ENCODE data around the gene ZDHHC13.

Gene ZDHHC13

GRCh38 chr11:19173004-19173689 lies 56.2 kb downstream of the ZDHHC13 start:
- DNase-seq: no peak

- no peak for DNase-seq
Measured at GRCh38 chr11:19173964-19174638, 57.1 kb downstream of the ZDHHC13 start.

GRCh38 chr11:19176629-19177186 lies 59.7 kb downstream of the ZDHHC13 start:
- no peak for DNase-seq

- no peak for DNase-seq
Measured at GRCh38 chr11:19181531-19182261, 64.7 kb downstream of the ZDHHC13 start.

- no peak for DNase-seq
Measured at GRCh38 chr11:19183646-19184045, 66.7 kb downstream of the ZDHHC13 start.

GRCh38 chr11:19185036-19185435 lies 68.1 kb downstream of the ZDHHC13 start:
- no peak for DNase-seq

GRCh38 chr11:19185516-19186052 lies 68.6 kb downstream of the ZDHHC13 start:
- DNase-seq: no peak

- no peak for DNase-seq
Measured at GRCh38 chr11:19187114-19187832, 70.3 kb downstream of the ZDHHC13 start.

- no peak for DNase-seq
Measured at GRCh38 chr11:19187833-19188258, 70.9 kb downstream of the ZDHHC13 start.

GRCh38 chr11:19191530-19192169 lies 74.7 kb downstream of the ZDHHC13 start:
- no peak for DNase-seq

- DNase-seq: no peak
Measured at GRCh38 chr11:19193916-19194315, 76.9 kb downstream of the ZDHHC13 start.

- DNase-seq: no peak
Measured at GRCh38 chr11:19194620-19195308, 77.8 kb downstream of the ZDHHC13 start.

- no peak for DNase-seq
Measured at GRCh38 chr11:19196432-19196831, 79.5 kb downstream of the ZDHHC13 start.

GRCh38 chr11:19199048-19199447 lies 82.1 kb downstream of the ZDHHC13 start:
- DNase-seq: no peak

GRCh38 chr11:19199771-19200170 lies 82.8 kb downstream of the ZDHHC13 start:
- no peak for DNase-seq

- DNase-seq: no peak
Measured at GRCh38 chr11:19200410-19201201, 83.6 kb downstream of the ZDHHC13 start.

- DNase-seq: no peak
Measured at GRCh38 chr11:19201737-19202605, 85.0 kb downstream of the ZDHHC13 start, which contains the start of gene CSRP3. CSRP3 (minus strand) TSS chr11:19201983; CDS start chr11:19192448, 9,535 bp downstream.

GRCh38 chr11:19204836-19205235 lies 87.9 kb downstream of the ZDHHC13 start:
- DNase-seq: no peak

GRCh38 chr11:19208181-19208580 lies 91.2 kb downstream of the ZDHHC13 start:
- no peak for DNase-seq
